Type B pancreatic cell (in vitro differentiated cells): ENCODE results near the gene MRGPRF. TPM values are rescaled to one million over a fixed set of nuclear protein-coding genes. Genes with fewer than 3 reads are reported as not detected.

Experiments
- DNase-seq: peaks from one replicate; pipeline ENCODE4 v3.0.0; 2021; ENCODE audit warnings: mixed read lengths; ENCODE audit not compliant: unreplicated experiment; ENCODE audit errors: extremely low spot score
- H3K27ac Mint-ChIP-seq: 2 replicates; pipeline ENCODE4 v1.8.0; 2021; ENCODE audit warnings: mild to moderate bottlenecking, mixed read lengths
- H3K27me3 Mint-ChIP-seq: 2 replicates; pipeline ENCODE4 v1.8.0; 2021; ENCODE audit warnings: mixed read lengths
- H3K36me3 Mint-ChIP-seq: 2 replicates; pipeline ENCODE4 v1.8.0; 2021; ENCODE audit warnings: mixed read lengths
- H3K4me1 Mint-ChIP-seq: one replicate; pipeline ENCODE4 v1.8.0; 2021; ENCODE audit warnings: mixed read lengths; ENCODE audit not compliant: unreplicated experiment
- H3K4me3 Mint-ChIP-seq: 2 replicates; pipeline ENCODE4 v1.8.0; 2021; ENCODE audit warnings: mild to moderate bottlenecking, mixed read lengths
- H3K9me3 Mint-ChIP-seq: 2 replicates; pipeline ENCODE4 v1.8.0; 2021; ENCODE audit warnings: mixed read lengths
- total RNA-seq: library from RNA; stranded (reverse); gene quantifications from 2 replicates; pipeline ENCODE4 v1.2.1, GENCODE V29; 2021; ENCODE audit warnings: low replicate concordance
- TF ChIP-seq, protein P1 (sequence below): fragments of 200-600 bp; sonication (generic); conservative IDR thresholded peaks from 2 replicates; pipeline ENCODE4 v1.5.0; 2021; ENCODE audit warnings: antibody characterized with exemption, mild to moderate bottlenecking

Gene MRGPRF
- total RNA-seq, 1 donor from 2014 or later, result 1.4 TPM

- Mint-ChIP-seq H3K9me3 (no peaks in the 10 kb centered on the region), H3K4me1 (peaks cover 6% of the 10 kb centered on the region), H3K36me3 (no peaks in the 10 kb centered on the region), H3K27ac (no peak overlapping the region), H3K27me3 (peaks cover 5% of the 10 kb centered on the region), H3K4me3 (no peak overlapping the region)
- DNase-seq, result no peak
- TF ChIP-seq, protein P1, sequence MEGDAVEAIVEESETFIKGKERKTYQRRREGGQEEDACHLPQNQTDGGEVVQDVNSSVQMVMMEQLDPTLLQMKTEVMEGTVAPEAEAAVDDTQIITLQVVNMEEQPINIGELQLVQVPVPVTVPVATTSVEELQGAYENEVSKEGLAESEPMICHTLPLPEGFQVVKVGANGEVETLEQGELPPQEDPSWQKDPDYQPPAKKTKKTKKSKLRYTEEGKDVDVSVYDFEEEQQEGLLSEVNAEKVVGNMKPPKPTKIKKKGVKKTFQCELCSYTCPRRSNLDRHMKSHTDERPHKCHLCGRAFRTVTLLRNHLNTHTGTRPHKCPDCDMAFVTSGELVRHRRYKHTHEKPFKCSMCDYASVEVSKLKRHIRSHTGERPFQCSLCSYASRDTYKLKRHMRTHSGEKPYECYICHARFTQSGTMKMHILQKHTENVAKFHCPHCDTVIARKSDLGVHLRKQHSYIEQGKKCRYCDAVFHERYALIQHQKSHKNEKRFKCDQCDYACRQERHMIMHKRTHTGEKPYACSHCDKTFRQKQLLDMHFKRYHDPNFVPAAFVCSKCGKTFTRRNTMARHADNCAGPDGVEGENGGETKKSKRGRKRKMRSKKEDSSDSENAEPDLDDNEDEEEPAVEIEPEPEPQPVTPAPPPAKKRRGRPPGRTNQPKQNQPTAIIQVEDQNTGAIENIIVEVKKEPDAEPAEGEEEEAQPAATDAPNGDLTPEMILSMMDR, result no peak
Measured at GRCh38 chr11:69034123-69034867, 21.2 kb upstream of the MRGPRF start.

DNA sequence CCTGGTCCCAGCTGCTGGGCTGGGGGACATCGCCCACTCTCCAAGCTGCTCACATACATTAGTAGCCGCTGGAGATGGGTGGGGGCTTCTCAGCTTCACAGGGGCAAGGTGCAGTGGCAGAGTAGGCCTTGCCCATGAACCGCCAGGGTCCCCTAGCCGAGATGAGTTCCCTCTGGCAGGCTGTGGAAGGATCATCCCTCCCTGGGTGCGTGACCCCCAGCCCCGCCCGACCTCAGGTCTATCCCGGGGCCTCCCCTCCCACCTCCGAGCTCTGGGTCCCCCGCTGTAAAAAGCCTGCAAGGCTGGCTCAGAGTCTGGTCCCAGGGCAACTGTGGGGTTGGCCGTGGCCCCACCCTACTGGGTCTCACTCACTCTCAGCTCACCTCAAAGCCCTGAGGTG is 20.4 kb upstream of the MRGPRF start:
- H3K36me3 Mint-ChIP-seq, result no peaks in the 10 kb centered on the region
- H3K27me3 Mint-ChIP-seq, result peaks cover 5% of the 10 kb centered on the region
- TF ChIP-seq, protein P1, result no peak
- no peak overlapping the region for H3K4me3 Mint-ChIP-seq
- H3K4me1 Mint-ChIP-seq, result peaks cover 6% of the 10 kb centered on the region
- no peak for DNase-seq
- no peaks in the 10 kb centered on the region for H3K9me3 Mint-ChIP-seq
- H3K27ac Mint-ChIP-seq, result no peak overlapping the region

- Mint-ChIP-seq H3K27me3 (peaks cover 5% of the 10 kb centered on the region), H3K9me3 (no peaks in the 10 kb centered on the region), H3K27ac (no peak overlapping the region), H3K36me3 (no peaks in the 10 kb centered on the region), H3K4me3 (no peak overlapping the region), H3K4me1 (peaks cover 6% of the 10 kb centered on the region)
- TF ChIP-seq, protein P1, result no peak
- DNase-seq, result no peak
Measured at GRCh38 chr11:69032833-69033232, 19.8 kb upstream of the MRGPRF start.

GRCh38 chr11:69030301-69030700 is 17.3 kb upstream of the MRGPRF start:
- H3K4me1 Mint-ChIP-seq, result peaks cover 6% of the 10 kb centered on the region
- H3K27ac Mint-ChIP-seq, result no peak overlapping the region
- no peak overlapping the region for H3K4me3 Mint-ChIP-seq
- H3K9me3 Mint-ChIP-seq, result no peaks in the 10 kb centered on the region
- TF ChIP-seq, protein P1, result no peak
- H3K27me3 Mint-ChIP-seq, result peaks cover 5% of the 10 kb centered on the region
- H3K36me3 Mint-ChIP-seq, result no peaks in the 10 kb centered on the region
- no peak for DNase-seq

DNA sequence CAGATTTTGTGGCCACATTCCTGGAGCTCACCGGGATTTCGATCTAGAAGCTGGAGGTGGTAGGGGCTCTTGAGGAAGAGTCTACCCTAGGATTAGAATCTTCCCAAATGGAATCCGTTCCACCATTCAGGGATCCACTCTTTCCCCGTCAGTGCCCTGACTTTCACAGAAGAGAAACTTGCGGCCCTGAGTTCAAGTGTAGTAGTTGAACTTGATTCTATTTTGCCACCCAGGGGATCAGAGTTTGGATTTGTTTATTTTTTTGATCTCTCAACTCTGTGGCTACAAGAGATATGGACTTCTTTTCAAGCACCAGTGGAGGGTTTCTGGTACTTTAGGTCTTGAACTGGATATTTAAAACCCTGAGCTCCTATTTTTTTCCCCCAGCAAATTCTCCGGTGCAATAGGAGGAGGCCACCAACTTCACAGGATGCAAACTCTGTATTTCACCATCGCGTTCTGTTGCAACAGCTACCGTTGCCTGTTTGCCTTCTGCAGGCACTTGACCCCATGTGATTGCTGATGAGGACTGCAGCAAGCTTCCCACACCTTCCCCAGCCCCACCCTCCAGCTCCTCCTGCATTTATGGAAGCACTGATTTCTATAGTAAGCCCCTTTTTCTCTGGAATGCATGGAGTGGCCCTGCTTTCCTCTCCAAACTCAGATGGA is 14.8 kb upstream of the MRGPRF start:
- no peak overlapping the region for H3K27ac Mint-ChIP-seq
- no peak for DNase-seq
- TF ChIP-seq, protein P1, result no peak
- no peaks in the 10 kb centered on the region for H3K36me3 Mint-ChIP-seq
- H3K9me3 Mint-ChIP-seq, result no peaks in the 10 kb centered on the region
- no peak overlapping the region for H3K4me3 Mint-ChIP-seq
- H3K4me1 Mint-ChIP-seq, result no peaks in the 10 kb centered on the region
- H3K27me3 Mint-ChIP-seq, result peaks cover 5% of the 10 kb centered on the region
